GM21360 (cell line): ENCODE data around the gene SPDYE3.
A peak's percentile ranks its signal among the peaks of the same experiment; 100 is the strongest.
"Not testable (repeated sequence)": the region's sequence is repeated elsewhere in the genome, so short reads cannot be mapped to it uniquely, and the experiment has no call there.

Source experiments
- ATAC-seq: cut with Tn5 transposase; IDR thresholded peaks from one replicate; pipeline ENCODE4 v1.9.1; 2021; ENCODE audit warnings: mild to moderate bottlenecking, moderate library complexity; ENCODE audit not compliant: unreplicated experiment

The SPDYE3 gene

GRCh38 chr7:100307402-100307801 lies at the start of gene SPDYE3:
Gene SPDYE3 (plus strand): TSS chr7:100307702. CDS start chr7:100307886, 184 bp downstream.
- not testable (repeated sequence) for ATAC-seq

GRCh38 chr7:100259984-100260383 lies 47.5 kb upstream of the SPDYE3 start:
- ATAC-seq, result not testable (repeated sequence)

GRCh38 chr7:100262896-100263295 lies 44.6 kb upstream of the SPDYE3 start:
- ATAC-seq, result not testable (repeated sequence)

- not testable (repeated sequence) for ATAC-seq
Measured at GRCh38 chr7:100264223-100264622, 43.3 kb upstream of the SPDYE3 start.

GRCh38 chr7:100264669-100265165 lies 42.8 kb upstream of the SPDYE3 start:
- not testable (repeated sequence) for ATAC-seq

- not testable (repeated sequence) for ATAC-seq
Measured at GRCh38 chr7:100265851-100266250, 41.7 kb upstream of the SPDYE3 start.

GRCh38 chr7:100266576-100267354 lies 40.7 kb upstream of the SPDYE3 start:
- no peak for ATAC-seq

- ATAC-seq, result no peak
Measured at GRCh38 chr7:100267648-100268047, 39.9 kb upstream of the SPDYE3 start.

GRCh38 chr7:100268882-100269281 lies 38.6 kb upstream of the SPDYE3 start:
- ATAC-seq, result not testable (repeated sequence)

GRCh38 chr7:100269306-100270045 lies 38.0 kb upstream of the SPDYE3 start:
- not testable (repeated sequence) for ATAC-seq

- ATAC-seq, result not testable (repeated sequence)
Measured at GRCh38 chr7:100270046-100270918, 37.2 kb upstream of the SPDYE3 start.

GRCh38 chr7:100270941-100271593 lies 36.4 kb upstream of the SPDYE3 start:
- ATAC-seq, result not testable (repeated sequence)

GRCh38 chr7:100271716-100272537 lies 35.6 kb upstream of the SPDYE3 start:
- ATAC-seq, result peak; percentile 77

- ATAC-seq, result not testable (repeated sequence)
Measured at GRCh38 chr7:100272538-100272902, 35.0 kb upstream of the SPDYE3 start.

GRCh38 chr7:100275120-100275519 lies 32.4 kb upstream of the SPDYE3 start:
- no peak for ATAC-seq

- ATAC-seq, result not testable (repeated sequence)
Measured at GRCh38 chr7:100276126-100276525, 31.4 kb upstream of the SPDYE3 start.

GRCh38 chr7:100282069-100282608 lies 25.4 kb upstream of the SPDYE3 start:
- not testable (repeated sequence) for ATAC-seq

- not testable (repeated sequence) for ATAC-seq
Measured at GRCh38 chr7:100283147-100283546, 24.4 kb upstream of the SPDYE3 start.
